ENCODE data around the gene E2F8.

E2F8 gene, protein sequence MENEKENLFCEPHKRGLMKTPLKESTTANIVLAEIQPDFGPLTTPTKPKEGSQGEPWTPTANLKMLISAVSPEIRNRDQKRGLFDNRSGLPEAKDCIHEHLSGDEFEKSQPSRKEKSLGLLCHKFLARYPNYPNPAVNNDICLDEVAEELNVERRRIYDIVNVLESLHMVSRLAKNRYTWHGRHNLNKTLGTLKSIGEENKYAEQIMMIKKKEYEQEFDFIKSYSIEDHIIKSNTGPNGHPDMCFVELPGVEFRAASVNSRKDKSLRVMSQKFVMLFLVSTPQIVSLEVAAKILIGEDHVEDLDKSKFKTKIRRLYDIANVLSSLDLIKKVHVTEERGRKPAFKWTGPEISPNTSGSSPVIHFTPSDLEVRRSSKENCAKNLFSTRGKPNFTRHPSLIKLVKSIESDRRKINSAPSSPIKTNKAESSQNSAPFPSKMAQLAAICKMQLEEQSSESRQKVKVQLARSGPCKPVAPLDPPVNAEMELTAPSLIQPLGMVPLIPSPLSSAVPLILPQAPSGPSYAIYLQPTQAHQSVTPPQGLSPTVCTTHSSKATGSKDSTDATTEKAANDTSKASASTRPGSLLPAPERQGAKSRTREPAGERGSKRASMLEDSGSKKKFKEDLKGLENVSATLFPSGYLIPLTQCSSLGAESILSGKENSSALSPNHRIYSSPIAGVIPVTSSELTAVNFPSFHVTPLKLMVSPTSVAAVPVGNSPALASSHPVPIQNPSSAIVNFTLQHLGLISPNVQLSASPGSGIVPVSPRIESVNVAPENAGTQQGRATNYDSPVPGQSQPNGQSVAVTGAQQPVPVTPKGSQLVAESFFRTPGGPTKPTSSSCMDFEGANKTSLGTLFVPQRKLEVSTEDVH

DNA sequence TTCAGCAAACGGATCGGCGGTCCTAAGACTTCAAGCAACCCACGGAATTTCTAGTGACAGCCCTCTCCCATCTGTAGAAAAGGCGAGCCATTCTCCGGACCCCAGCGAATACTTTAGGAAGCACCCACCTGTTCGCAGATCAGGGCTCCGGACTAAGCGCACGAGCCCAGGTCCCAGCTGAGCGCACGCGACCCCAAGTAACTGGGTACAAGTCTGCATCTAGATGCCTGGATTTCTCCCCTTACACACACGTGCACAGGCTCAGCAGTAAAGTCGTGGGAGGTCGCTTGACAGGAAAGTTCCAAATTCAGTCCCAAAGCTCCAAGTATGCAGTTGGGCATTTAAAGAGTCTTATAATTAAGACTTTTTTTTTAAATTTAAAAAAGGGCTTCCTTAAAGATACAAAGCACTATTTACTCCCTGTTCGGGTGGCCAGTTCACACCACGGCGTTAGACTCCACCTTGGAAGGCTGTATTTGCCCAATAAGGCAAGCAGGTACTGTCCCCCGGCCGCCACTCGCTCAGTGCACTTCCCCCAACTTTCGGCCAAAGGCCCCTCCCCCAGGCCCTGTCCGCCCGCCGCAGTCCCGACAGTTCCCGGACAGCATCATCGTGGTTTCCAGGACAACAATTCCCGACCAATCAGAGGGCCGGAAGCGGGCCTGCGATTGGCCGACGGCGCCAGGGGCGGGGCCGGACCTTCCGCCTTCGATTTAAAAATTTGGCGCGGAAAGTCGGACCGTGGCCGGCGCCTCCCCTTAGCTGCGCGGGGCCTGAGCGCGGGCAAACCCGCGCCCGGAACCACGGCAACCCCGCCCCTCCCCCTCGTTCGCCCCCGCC lies at the start of gene E2F8:
TSS of gene E2F8 (minus strand) at position 526 of the 840 bp plus-strand sequence. CDS start 824 bp downstream, outside the sequence.
- Histone ChIP-seq H3K4me1 (ENCODE audit: control insufficient read depth, insufficient read depth, low read length) (no peaks in the 10 kb centered on the region), H3K27me3 (ENCODE audit: control insufficient read depth, insufficient read depth, low read length) (peaks cover 16% of the 10 kb centered on the region; the same call in 1 of the 2 replicates), H3K27ac (ENCODE audit: low read length) (no peak within 1 kb of the TSS), H3K4me3 (ENCODE audit: low read length) (peak within 1 kb of the TSS; percentile 60), H3K9me3 (ENCODE audit: control insufficient read depth, insufficient read depth, low read length) (no peaks in the 10 kb centered on the region), H3K36me3 (ENCODE audit: control insufficient read depth, insufficient read depth, low read length) (0 out of 2 replicates have a peak, but pooled peaks cover 3% of the 10 kb centered on the region)
- WGBS (ENCODE audit: insufficient coverage, insufficient read length): no CpG with 5 or more reads among the region's 59 CpGs
- DNase-seq (ENCODE audit: low read depth, low spot score): peak; percentile 87

DNA sequence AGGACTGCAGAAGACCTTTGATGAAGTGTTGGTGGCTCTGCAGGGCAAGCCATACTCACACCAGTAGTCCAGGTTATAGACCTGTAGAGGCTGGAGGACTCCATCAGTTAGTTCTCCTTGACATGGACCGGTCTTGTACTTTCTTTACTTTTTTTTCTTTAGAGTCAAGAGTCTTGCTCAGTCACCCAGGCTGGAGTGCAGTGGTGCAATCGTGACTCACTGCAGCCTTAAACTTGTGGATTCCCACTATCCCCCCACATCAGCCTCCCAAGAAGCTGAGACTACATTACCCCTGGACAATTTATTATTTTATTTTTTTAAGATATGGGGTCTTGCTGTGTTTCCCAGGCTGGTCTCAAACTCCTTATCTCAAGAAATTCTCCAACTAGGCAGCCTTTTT lies 49.6 kb upstream of the E2F8 start:
- WGBS (ENCODE audit: insufficient coverage, insufficient read length): no CpG with 5 or more reads among the region's 2 CpGs
- H3K27ac ChIP-seq (ENCODE audit: low read length): no peak overlapping the region
- no peaks in the 10 kb centered on the region for H3K4me1 ChIP-seq (ENCODE audit: control insufficient read depth, insufficient read depth, low read length)
- H3K27me3 ChIP-seq (ENCODE audit: control insufficient read depth, insufficient read depth, low read length): no peaks in the 10 kb centered on the region
- no peak overlapping the region for H3K4me3 ChIP-seq (ENCODE audit: low read length)
- H3K36me3 ChIP-seq (ENCODE audit: control insufficient read depth, insufficient read depth, low read length): no peaks in the 10 kb centered on the region
- DNase-seq (ENCODE audit: low read depth, low spot score): no peak
- H3K9me3 ChIP-seq (ENCODE audit: control insufficient read depth, insufficient read depth, low read length): no peaks in the 10 kb centered on the region

DNA sequence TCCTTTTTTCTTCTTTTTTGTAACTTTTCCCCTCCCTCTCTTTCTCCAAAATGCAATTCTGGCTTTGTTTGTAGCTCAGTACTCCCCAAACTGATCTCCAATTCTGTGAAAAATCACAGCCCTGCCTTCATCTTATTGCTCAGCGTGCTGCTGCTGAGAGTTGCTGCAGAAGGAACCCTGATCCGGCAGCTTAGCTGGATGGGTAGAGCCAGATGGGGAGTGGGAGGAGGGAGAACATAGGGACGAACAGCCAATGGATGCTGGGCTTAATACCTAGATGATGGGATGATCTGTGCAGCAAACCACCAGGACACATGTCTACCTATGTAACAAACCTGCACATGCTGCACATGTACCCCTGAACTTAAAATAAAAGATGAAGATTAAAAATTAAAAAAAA lies 47.5 kb upstream of the E2F8 start:
- Histone ChIP-seq H3K9me3 (ENCODE audit: control insufficient read depth, insufficient read depth, low read length) (no peaks in the 10 kb centered on the region), H3K4me3 (ENCODE audit: low read length) (no peak overlapping the region), H3K4me1 (ENCODE audit: control insufficient read depth, insufficient read depth, low read length) (peaks cover 1% of the 10 kb centered on the region; the same call in 1 of the 2 replicates), H3K36me3 (ENCODE audit: control insufficient read depth, insufficient read depth, low read length) (no peaks in the 10 kb centered on the region), H3K27ac (ENCODE audit: low read length) (no peak overlapping the region), H3K27me3 (ENCODE audit: control insufficient read depth, insufficient read depth, low read length) (no peaks in the 10 kb centered on the region)
- no CpG with 5 or more reads among the region's 3 CpGs for WGBS (ENCODE audit: insufficient coverage, insufficient read length)
- no peak for DNase-seq (ENCODE audit: low read depth, low spot score)

DNA sequence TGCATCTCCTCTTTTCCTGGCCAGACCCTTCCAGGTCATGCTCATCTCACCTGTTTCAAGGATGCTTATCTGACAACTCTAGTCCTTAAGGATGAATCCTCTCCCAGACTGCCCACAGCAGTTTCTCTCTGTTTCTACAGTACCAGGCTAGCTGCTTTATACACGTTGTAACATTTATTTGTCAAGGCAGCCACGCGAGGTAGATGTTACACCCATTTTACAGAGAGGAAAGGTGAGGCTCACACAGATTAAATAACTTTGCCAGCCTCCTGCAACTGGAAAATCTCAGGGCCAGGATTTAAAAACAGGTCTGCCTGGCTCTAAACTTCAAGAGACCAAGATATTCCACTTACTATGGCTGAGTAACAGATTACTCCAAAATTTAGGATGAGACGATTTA lies 45.7 kb upstream of the E2F8 start:
- Histone ChIP-seq H3K4me1 (ENCODE audit: control insufficient read depth, insufficient read depth, low read length) (peaks cover 1% of the 10 kb centered on the region; the same call in 1 of the 2 replicates), H3K36me3 (ENCODE audit: control insufficient read depth, insufficient read depth, low read length) (no peaks in the 10 kb centered on the region), H3K4me3 (ENCODE audit: low read length) (no peak overlapping the region), H3K27me3 (ENCODE audit: control insufficient read depth, insufficient read depth, low read length) (no peaks in the 10 kb centered on the region), H3K9me3 (ENCODE audit: control insufficient read depth, insufficient read depth, low read length) (no peaks in the 10 kb centered on the region), H3K27ac (ENCODE audit: low read length) (no peak overlapping the region)
- WGBS (ENCODE audit: insufficient coverage, insufficient read length): no CpG with 5 or more reads among the region's 4 CpGs
- no peak for DNase-seq (ENCODE audit: low read depth, low spot score)

DNA sequence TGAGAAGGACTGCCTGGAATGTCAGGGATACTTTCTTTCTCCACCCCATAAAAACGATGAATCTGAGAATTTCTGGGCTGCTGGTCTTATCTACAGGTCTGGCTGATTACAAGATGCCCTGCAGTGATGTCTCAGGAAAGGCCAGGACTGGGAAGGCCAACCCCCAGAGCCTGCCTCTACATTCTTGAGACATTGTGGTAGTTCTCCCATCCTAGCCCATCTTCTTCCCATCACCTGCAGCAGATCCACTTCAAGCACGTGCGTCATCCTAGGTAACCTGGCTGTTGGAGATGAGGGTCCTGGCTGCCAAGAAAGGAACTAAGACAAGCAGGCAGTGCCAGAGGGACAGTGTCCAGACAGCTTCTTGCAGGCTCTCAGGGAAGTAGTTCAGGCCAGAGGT lies 44.1 kb upstream of the E2F8 start:
- peaks cover 3% of the 10 kb centered on the region; the same call in 1 of the 2 replicates for H3K4me1 ChIP-seq (ENCODE audit: control insufficient read depth, insufficient read depth, low read length)

DNA sequence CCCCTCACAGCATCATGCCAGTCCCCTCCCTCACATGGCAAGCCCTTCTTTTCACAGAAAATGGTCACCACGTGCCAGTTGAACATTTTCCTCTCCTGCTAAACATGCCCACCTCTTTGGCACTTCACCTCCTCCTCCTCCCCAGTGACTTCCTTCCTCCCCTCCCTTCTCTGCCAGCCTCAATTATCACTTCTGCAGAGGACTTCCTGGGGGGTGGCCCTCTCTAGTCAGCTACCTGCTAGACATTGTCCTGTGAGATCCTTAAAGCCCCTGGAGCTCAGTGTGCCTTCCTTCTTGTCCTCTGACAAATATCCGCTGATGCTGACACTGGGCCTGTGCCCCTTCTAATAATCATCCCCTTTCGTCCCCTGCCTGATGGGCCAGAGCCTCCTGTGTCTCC lies 43.2 kb upstream of the E2F8 start:
- DNase-seq (ENCODE audit: low read depth, low spot score): no peak
- Histone ChIP-seq H3K4me3 (ENCODE audit: low read length) (no peak overlapping the region), H3K27me3 (ENCODE audit: control insufficient read depth, insufficient read depth, low read length) (no peaks in the 10 kb centered on the region), H3K27ac (ENCODE audit: low read length) (no peak overlapping the region), H3K9me3 (ENCODE audit: control insufficient read depth, insufficient read depth, low read length) (no peaks in the 10 kb centered on the region), H3K4me1 (ENCODE audit: control insufficient read depth, insufficient read depth, low read length) (peaks cover 5% of the 10 kb centered on the region; the same call in 1 of the 2 replicates), H3K36me3 (ENCODE audit: control insufficient read depth, insufficient read depth, low read length) (no peaks in the 10 kb centered on the region)
- WGBS (ENCODE audit: insufficient coverage, insufficient read length): no CpG with 5 or more reads among the region's 3 CpGs

More for the DNA sequence above, 44.1 kb upstream of the E2F8 start:
- H3K27ac ChIP-seq (ENCODE audit: low read length): no peak overlapping the region
- WGBS (ENCODE audit: insufficient coverage, insufficient read length): no CpG with 5 or more reads among the region's 3 CpGs
- no peak for DNase-seq (ENCODE audit: low read depth, low spot score)
- no peaks in the 10 kb centered on the region for H3K9me3 ChIP-seq (ENCODE audit: control insufficient read depth, insufficient read depth, low read length)
- H3K27me3 ChIP-seq (ENCODE audit: control insufficient read depth, insufficient read depth, low read length): no peaks in the 10 kb centered on the region
- H3K4me3 ChIP-seq (ENCODE audit: low read length): no peak overlapping the region
- H3K36me3 ChIP-seq (ENCODE audit: control insufficient read depth, insufficient read depth, low read length): no peaks in the 10 kb centered on the region

DNA sequence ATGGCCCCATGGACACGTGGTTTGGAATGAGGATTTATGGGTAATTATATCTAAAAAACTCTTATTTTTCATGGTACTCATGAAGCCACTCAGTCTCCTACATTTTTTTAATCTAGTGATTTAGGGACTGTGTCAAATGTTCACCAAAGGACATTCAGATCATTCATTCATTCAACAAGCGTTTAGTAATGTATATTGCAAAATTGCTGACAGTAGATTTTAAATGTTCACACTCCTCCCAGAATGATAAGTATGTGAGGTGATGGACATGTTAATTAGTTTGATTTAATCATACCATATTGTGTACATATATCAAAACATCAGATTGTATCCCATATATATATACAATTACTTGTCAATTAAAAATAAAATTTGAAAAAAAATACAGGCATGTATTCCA lies 40.8 kb upstream of the E2F8 start:
- no peaks in the 10 kb centered on the region for H3K27me3 ChIP-seq (ENCODE audit: control insufficient read depth, insufficient read depth, low read length)
- H3K9me3 ChIP-seq (ENCODE audit: control insufficient read depth, insufficient read depth, low read length): no peaks in the 10 kb centered on the region
- no CpG with 5 or more reads among the region's 2 CpGs for WGBS (ENCODE audit: insufficient coverage, insufficient read length)
- peaks cover 5% of the 10 kb centered on the region; the same call in 1 of the 2 replicates for H3K4me1 ChIP-seq (ENCODE audit: control insufficient read depth, insufficient read depth, low read length)
- H3K4me3 ChIP-seq (ENCODE audit: low read length): no peak overlapping the region
- H3K36me3 ChIP-seq (ENCODE audit: control insufficient read depth, insufficient read depth, low read length): no peaks in the 10 kb centered on the region
- DNase-seq (ENCODE audit: low read depth, low spot score): no peak
- no peak overlapping the region for H3K27ac ChIP-seq (ENCODE audit: low read length)

DNA sequence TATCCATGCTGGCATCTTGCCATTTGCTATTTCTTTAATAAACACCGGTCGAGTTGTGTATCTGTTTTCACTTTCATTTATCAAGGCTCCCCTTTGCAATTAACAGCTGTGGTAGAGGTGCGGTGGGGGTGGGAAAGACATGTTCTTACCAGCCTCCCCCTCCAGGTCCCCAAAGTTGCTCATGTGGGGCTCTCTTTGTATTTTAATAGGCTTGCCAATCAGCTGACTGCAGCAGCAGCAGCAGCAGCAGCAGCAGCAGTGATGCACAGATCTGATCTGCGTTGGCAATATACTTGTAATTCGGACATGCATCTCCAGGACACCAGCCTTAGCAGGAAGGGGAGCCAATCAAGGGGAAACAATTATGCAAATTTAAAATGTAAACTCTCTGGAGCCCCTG lies 40.3 kb upstream of the E2F8 start:
- H3K4me3 ChIP-seq (ENCODE audit: low read length): no peak overlapping the region
- H3K27ac ChIP-seq (ENCODE audit: low read length): no peak overlapping the region
- H3K36me3 ChIP-seq (ENCODE audit: control insufficient read depth, insufficient read depth, low read length): no peaks in the 10 kb centered on the region
- no peaks in the 10 kb centered on the region for H3K9me3 ChIP-seq (ENCODE audit: control insufficient read depth, insufficient read depth, low read length)
- no CpG with 5 or more reads among the region's 5 CpGs for WGBS (ENCODE audit: insufficient coverage, insufficient read length)
- DNase-seq (ENCODE audit: low read depth, low spot score): no peak
- H3K27me3 ChIP-seq (ENCODE audit: control insufficient read depth, insufficient read depth, low read length): no peaks in the 10 kb centered on the region
- peaks cover 5% of the 10 kb centered on the region; the same call in 1 of the 2 replicates for H3K4me1 ChIP-seq (ENCODE audit: control insufficient read depth, insufficient read depth, low read length)

DNA sequence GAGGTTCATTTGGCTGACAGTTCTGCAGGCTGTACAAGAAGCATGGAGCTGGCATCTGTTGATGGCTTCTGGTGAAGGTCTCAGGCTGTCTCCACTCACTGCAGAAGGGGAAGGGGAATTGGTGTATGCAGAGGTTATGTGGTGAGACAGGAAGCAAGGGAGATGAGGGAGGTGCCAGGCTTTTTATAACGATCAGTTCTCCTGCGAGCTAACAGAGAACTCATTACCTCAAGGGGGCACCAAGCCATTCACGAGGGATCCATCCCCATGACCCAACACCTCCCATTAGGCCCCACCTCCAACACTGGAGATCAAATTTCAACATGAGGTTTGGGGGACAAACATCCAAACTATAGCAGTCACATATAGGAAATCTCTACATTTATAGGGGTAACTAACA lies 38.7 kb upstream of the E2F8 start:
- Histone ChIP-seq H3K4me1 (ENCODE audit: control insufficient read depth, insufficient read depth, low read length) (peaks cover 4% of the 10 kb centered on the region; the same call in 1 of the 2 replicates), H3K27ac (ENCODE audit: low read length) (no peak overlapping the region), H3K9me3 (ENCODE audit: control insufficient read depth, insufficient read depth, low read length) (no peaks in the 10 kb centered on the region), H3K4me3 (ENCODE audit: low read length) (no peak overlapping the region), H3K27me3 (ENCODE audit: control insufficient read depth, insufficient read depth, low read length) (no peaks in the 10 kb centered on the region), H3K36me3 (ENCODE audit: control insufficient read depth, insufficient read depth, low read length) (no peaks in the 10 kb centered on the region)
- DNase-seq (ENCODE audit: low read depth, low spot score): peak; percentile 37
- WGBS (ENCODE audit: insufficient coverage, insufficient read length): no CpG with 5 or more reads among the region's 3 CpGs
